Mononuclear cell (primary cell): ENCODE measurements around the gene PIGC. TPM values are rescaled to one million over a fixed set of nuclear protein-coding genes. Genes with fewer than 3 reads are reported as not detected.

ENCODE experiments used
- total RNA-seq: library from RNA; depleted of rRNA; stranded (reverse); fragments of >200 nt; gene quantifications from one replicate; pipeline ENCODE4 v1.2.3, GENCODE V29; 2012

PIGC gene
- total RNA-seq, 1 donor, result 46.4 TPM

Other genes with a start within 250 kb of the PIGC start
- not detected for gene C1orf105, start 23.4 kb downstream of the PIGC start, total RNA-seq
- 144 TPM for gene SUCO, start 89.1 kb upstream of the PIGC start, total RNA-seq
- gene FASLG, start 215.0 kb upstream of the PIGC start, total RNA-seq, result 1.4 TPM